ENCODE data around the gene TAS2R10. TPM values are rescaled to one million over a fixed set of nuclear protein-coding genes. Genes with fewer than 3 reads are reported as not detected.

TAS2R10 gene
- total RNA-seq, 4 donors from 2014 or later, result 0.40 to 0.42 TPM; not detected in 2

- Histone ChIP-seq H3K9me3 (no peaks in the 10 kb centered on the region), H3K27me3 (no peaks in the 10 kb centered on the region), H3K36me3 (no peaks in the 10 kb centered on the region), H3K4me1 (no peaks in the 10 kb centered on the region), H3K4me3 (no peak overlapping the region), H3K27ac (replicated peaks in 1 of 4) (no peak overlapping the region)
- TF ChIP-seq EP300 (IDR thresholded peaks at IDR 0.05) (no peak), POLR2AphosphoS5 (IDR thresholded peaks at IDR 0.05) (no peak), POLR2A (IDR thresholded peaks at IDR 0.05; ENCODE audit: low read depth) (no peak)
- TF ChIP-seq, protein P1, sequence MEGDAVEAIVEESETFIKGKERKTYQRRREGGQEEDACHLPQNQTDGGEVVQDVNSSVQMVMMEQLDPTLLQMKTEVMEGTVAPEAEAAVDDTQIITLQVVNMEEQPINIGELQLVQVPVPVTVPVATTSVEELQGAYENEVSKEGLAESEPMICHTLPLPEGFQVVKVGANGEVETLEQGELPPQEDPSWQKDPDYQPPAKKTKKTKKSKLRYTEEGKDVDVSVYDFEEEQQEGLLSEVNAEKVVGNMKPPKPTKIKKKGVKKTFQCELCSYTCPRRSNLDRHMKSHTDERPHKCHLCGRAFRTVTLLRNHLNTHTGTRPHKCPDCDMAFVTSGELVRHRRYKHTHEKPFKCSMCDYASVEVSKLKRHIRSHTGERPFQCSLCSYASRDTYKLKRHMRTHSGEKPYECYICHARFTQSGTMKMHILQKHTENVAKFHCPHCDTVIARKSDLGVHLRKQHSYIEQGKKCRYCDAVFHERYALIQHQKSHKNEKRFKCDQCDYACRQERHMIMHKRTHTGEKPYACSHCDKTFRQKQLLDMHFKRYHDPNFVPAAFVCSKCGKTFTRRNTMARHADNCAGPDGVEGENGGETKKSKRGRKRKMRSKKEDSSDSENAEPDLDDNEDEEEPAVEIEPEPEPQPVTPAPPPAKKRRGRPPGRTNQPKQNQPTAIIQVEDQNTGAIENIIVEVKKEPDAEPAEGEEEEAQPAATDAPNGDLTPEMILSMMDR (IDR thresholded peaks at IDR 0.05), result no peak
- no peak for DNase-seq (ENCODE audit: extremely low spot score)
- intact Hi-C loops (cut with DNase I), result no loop called here
- WGBS, result 88% methylated on average over 3 of the region's 3 CpGs
Observed at GRCh38 chr12:10824957-10825356, 1.2 kb downstream of the TAS2R10 start.

DNA sequence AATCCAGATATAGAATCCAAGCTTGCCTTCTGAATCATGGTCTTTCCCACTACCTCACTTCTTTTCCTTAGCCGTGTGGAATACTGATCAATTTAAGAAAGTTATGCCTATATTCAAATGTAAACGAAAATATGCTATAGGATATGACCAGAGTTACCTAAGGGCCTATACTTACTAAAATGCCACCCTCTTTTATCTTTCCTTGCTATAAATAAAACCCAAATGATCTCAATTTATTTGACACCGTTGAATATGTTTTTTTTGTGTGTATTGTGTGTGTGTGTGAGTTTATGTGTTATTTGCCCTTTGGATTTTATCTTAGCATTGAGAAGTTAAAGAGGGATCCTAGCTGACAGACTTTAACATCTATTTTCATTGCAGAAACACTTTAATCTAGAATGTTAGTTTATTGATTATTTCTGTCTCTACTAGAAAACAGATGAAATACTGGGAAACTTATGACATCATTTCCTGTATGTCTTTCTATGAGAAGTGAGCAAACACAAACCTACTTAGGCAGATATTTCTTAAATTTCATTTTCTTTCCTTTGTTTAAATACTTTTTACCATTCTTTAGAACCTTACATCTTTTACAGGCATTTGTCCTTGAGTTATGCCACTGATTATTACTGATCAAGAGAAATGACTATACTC, 14.1 kb downstream of the TAS2R10 start:
- Histone ChIP-seq H3K9me3 (no peaks in the 10 kb centered on the region), H3K27me3 (no peaks in the 10 kb centered on the region), H3K4me1 (no peaks in the 10 kb centered on the region), H3K4me3 (no peak overlapping the region), H3K36me3 (no peaks in the 10 kb centered on the region), H3K27ac (replicated peaks in 1 of 4) (no peak overlapping the region)
- DNase-seq (ENCODE audit: extremely low spot score), result no peak
- intact Hi-C loops (cut with DNase I), result no loop called here
- 85% methylated on average over 3 of the region's 3 CpGs for WGBS
- TF ChIP-seq, protein P1 (IDR thresholded peaks at IDR 0.05), result no peak
- no peak for TF ChIP-seq POLR2AphosphoS5 (IDR thresholded peaks at IDR 0.05)
- TF ChIP-seq POLR2A (IDR thresholded peaks at IDR 0.05; ENCODE audit: low read depth), result no peak
- TF ChIP-seq EP300 (IDR thresholded peaks at IDR 0.05), result no peak

GRCh38 chr12:10810068-10810467, 16.1 kb downstream of the TAS2R10 start, which contains the start of gene TAS2R9:
TSS of gene TAS2R9 (minus strand) at chr12:10810168. CDS start at chr12:10810075, 93 bp downstream.
- intact Hi-C loops (cut with DNase I), result no loop called here
- no peaks in the 10 kb centered on the region for H3K4me1 ChIP-seq
- H3K27me3 ChIP-seq, result no peaks in the 10 kb centered on the region
- no peak within 1 kb of the TSS for H3K4me3 ChIP-seq
- no peak within 1 kb of the TSS for H3K27ac ChIP-seq (replicated peaks in 1 of 4)
- no peaks in the 10 kb centered on the region for H3K36me3 ChIP-seq
- DNase-seq (ENCODE audit: extremely low spot score), result no peak
- no peaks in the 10 kb centered on the region for H3K9me3 ChIP-seq
- TF ChIP-seq, protein P1 (IDR thresholded peaks at IDR 0.05), result no peak
- no peak for TF ChIP-seq EP300 (IDR thresholded peaks at IDR 0.05)
- TF ChIP-seq POLR2A (IDR thresholded peaks at IDR 0.05; ENCODE audit: low read depth), result no peak
- TF ChIP-seq POLR2AphosphoS5 (IDR thresholded peaks at IDR 0.05), result no peak

- no peak for DNase-seq (ENCODE audit: extremely low spot score)
- no peaks in the 10 kb centered on the region for H3K9me3 ChIP-seq
- TF ChIP-seq EP300 (IDR thresholded peaks at IDR 0.05), result no peak
- no peak for TF ChIP-seq POLR2A (IDR thresholded peaks at IDR 0.05; ENCODE audit: low read depth)
- TF ChIP-seq, protein P1 (IDR thresholded peaks at IDR 0.05), result no peak
- no peak for TF ChIP-seq POLR2AphosphoS5 (IDR thresholded peaks at IDR 0.05)
- no peaks in the 10 kb centered on the region for H3K4me1 ChIP-seq
- intact Hi-C loops (cut with DNase I), result no loop called here
- 72% methylated on average over 1 of the region's 1 CpG for WGBS
- no peaks in the 10 kb centered on the region for H3K27me3 ChIP-seq
- H3K27ac ChIP-seq (replicated peaks in 1 of 4), result no peak within 1 kb of the TSS
- H3K4me3 ChIP-seq, result no peak within 1 kb of the TSS
- H3K36me3 ChIP-seq, result no peaks in the 10 kb centered on the region
Observed at GRCh38 chr12:10807186-10807585, 19.0 kb downstream of the TAS2R10 start, which contains the start of gene TAS2R8. TSS of gene TAS2R8 (minus strand) at chr12:10807286. CDS start at chr12:10806980, 306 bp downstream.

Measured in esophagus muscularis mucosa (tissue), 4 donors.